Right ventricle myocardium inferior (tissue), 1 donor: ENCODE data around the gene SLAMF6. TPM values are rescaled to one million over a fixed set of nuclear protein-coding genes. Genes with fewer than 3 reads are reported as not detected.
"Not testable (repeated sequence)": the region's sequence is repeated elsewhere in the genome, so short reads cannot be mapped to it uniquely, and the experiment has no call there.

Source experiments
- ATAC-seq: fragments of 200-7000 bp; cut with Tn5 transposase; one replicate; pipeline ENCODE4 v1.9.1; 2020; ENCODE audit warnings: mild to moderate bottlenecking, moderate library complexity
- DNase-seq: peaks from one replicate; pipeline ENCODE4 v3.0.0; 2021; ENCODE audit errors: missing footprints
- intact Hi-C: fragments of 100-400 bp; cut with DNase I; formaldehyde crosslinking; loops from one replicate; pipeline ENCODE4 v1.11.0; 2022
- total RNA-seq: library from RNA; stranded (reverse); fragmentation: NEBNext Ultra II Directional; extraction: Animal tissue kit (Norgen Biotek cat#: 25700); gene quantifications from one replicate; pipeline ENCODE4 v1.2.1, GENCODE V29; 2021
- donor health status: DM: no; HTN: yes; CAD: no; lungs with severe emphysema.

SLAMF6 gene
- total RNA-seq, 1 donor from 2014 or later: 0.46 TPM

- intact Hi-C loops: no loop called here
- DNase-seq (no peak), ATAC-seq (no peak)
These were observed 39.4 kb downstream of the SLAMF6 start for GRCh38 chr1:160483505-160484185.

GRCh38 chr1:160481979-160482596, 41.0 kb downstream of the SLAMF6 start:
- DNase-seq (no peak), ATAC-seq (no peak)
- intact Hi-C loops: no loop called here

DNA sequence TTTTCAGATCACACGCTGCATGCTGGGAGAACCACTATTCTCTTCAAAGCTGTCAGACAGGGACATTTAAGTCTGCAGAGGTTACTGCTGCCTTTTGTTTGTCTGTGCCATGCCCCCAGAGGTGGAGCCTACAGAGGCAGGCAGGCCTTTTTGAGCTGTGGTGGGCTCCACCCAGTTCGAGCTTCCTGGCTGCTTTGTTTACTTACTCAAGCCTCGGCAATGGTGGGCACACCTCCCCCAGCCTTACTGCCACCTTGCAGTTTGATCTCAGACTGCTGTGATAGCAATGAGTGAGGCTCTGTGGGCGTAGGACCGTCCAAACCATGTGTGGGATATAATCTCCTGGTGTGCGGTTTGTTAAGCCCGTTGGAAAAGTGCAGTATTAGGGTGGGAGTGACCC, 42.3 kb downstream of the SLAMF6 start:
- intact Hi-C loops, ATAC-seq, DNase-seq: not testable (repeated sequence)

DNA sequence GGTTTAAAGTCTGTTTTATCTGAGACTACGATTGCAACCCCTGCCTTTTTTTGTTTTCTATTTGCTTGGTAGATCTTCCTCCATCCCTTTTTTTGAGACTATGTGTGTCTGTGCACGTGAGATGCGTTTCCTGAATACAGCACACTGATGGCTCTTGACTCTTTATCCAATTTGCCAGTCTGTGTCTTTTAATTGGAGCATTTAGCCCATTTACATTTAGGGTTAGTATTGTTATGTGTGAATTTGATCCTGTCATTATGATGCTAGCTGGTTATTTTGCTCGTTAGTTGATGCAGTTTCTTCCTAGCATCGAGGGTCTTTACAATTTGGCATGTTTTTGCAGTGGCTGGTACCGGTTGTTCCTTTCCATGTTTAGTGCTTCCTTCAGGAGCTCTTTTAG, 44.0 kb downstream of the SLAMF6 start:
- DNase-seq, ATAC-seq, intact Hi-C loops: not testable (repeated sequence)

DNA sequence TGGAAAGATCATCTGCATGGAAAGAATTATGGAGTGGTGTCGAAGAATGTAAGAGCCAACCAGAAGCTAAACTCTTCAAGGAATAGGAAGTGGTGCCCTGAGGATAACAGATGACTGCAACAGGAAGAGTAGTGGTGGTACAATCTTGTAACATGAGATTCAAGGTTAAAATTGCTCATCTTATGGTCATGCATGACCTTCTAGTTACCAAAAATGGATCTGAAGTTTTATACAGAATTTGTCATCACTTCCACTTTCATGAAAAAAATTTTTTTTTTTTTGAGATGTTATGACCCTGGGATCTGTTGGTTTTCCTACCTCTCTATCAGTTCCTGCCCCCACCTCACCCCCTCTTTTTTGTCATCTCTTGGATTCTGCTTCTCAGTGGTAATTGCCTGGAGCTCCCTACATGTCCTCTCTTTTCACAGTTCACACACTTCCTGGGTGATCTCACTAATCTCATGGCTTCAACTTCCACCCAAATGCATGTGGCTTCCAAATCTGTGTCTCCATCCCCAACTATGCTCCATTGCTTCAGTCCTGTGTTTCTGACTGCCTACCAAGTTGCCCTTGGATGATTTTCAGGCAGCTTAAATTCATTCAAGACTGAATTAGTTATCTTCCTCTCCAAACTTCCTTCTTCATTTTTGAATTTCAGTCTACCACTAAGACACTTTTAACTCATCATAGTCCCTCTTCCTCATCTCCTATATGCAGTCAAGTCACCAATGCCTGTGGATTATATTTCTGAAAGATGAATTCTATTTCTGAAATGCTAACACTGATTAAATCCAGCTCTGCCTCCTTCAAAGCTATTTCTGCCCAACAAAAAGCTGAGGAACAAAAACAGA, 48.4 kb downstream of the SLAMF6 start:
- no peak for DNase-seq
- intact Hi-C loops: no loop called here
- no peak for ATAC-seq

GRCh38 chr1:160472112-160472511, 50.9 kb downstream of the SLAMF6 start:
- ATAC-seq: no peak
- intact Hi-C loops: no loop called here
- no peak for DNase-seq

- intact Hi-C loops: no loop called here
- ATAC-seq (no peak), DNase-seq (no peak)
These were observed 51.8 kb downstream of the SLAMF6 start for GRCh38 chr1:160471253-160471652.

GRCh38 chr1:160467576-160467975, 55.5 kb downstream of the SLAMF6 start:
- intact Hi-C loops: no loop called here
- ATAC-seq (no peak), DNase-seq (no peak)

DNA sequence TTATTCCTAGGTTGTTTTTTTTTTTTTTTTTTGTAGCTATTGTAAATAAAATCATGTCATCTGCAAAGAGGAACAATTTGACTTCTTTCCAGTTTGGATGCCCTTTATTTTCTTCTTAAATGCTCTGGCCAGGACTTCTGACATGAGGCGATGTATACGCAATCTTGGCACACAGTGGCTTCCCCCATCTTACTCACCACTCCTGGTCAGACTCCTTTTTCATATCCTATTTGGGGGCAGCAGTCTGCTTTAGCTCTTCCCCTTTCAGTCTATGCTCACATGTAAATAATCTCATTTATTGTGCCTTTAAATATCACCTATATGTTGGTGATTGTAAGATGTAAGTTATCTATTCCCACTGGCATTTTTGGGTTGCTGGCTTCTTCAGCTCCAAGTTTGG, 56.1 kb downstream of the SLAMF6 start:
- DNase-seq (no peak), ATAC-seq (no peak)
- intact Hi-C loops: no loop called here

GRCh38 chr1:160465123-160465522, 57.9 kb downstream of the SLAMF6 start:
- ATAC-seq: no peak
- intact Hi-C loops: no loop called here
- DNase-seq: no peak

DNA sequence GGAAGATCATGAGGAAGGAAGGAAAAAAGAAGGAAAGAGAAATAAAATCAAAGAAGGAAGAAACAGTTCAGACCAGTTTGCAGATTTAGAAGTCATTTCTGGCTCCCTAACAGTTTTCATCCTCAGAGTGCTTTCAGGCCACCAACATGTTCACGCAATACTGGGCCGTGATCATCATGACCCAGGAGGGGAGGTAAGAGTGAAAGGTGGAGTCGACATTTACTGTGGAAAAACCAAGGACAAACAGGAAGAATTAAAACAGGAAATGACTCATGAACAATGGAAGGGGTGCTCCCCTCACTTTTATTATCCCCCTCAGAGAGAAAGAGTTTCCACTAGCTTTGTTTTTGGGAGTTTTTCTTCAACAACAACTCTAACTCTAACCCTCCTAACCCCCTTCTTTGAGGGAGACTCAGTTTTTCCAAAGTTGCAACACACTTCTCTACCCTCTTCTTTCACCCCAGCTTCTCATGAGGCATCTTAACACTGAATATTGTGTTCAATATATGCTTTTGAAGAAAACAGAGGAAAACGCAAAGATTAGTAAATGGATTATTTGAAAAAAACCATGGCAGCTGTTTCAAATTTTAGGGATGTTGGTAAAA, 62.3 kb downstream of the SLAMF6 start:
- DNase-seq: no peak
- no peak for ATAC-seq
- intact Hi-C loops: no loop called here

DNA sequence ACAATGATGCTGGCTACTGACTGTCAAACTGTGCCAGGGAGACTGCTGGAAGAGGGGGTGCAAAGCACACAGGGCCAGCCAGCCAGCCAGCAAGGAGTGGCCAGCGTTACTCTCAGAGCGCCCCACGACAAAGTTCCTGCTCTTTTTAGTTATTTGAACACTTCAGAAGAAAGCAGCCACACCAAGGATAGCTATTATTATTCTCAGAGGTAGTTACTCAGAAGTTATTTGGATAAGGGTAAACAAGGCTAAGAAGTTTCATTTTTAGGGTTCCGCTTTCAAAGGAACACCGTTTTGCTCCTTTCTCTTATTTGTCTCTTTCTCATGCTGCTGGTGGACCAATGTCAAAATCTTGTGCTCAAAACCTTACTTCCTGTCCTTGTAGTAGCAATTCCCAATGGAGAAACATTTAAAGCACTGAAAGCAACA, 62.8 kb downstream of the SLAMF6 start:
- intact Hi-C loops: no loop called here
- ATAC-seq (no peak), DNase-seq (no peak)

- ATAC-seq: no peak
- DNase-seq: no peak
- intact Hi-C loops: no loop called here
These were observed 63.4 kb downstream of the SLAMF6 start for GRCh38 chr1:160459687-160460086.

GRCh38 chr1:160459056-160459455, 64.0 kb downstream of the SLAMF6 start:
- DNase-seq: no peak
- no peak for ATAC-seq
- intact Hi-C loops: no loop called here

GRCh38 chr1:160455153-160455517, 67.9 kb downstream of the SLAMF6 start:
- DNase-seq (no peak), ATAC-seq (no peak)
- intact Hi-C loops: no loop called here

DNA sequence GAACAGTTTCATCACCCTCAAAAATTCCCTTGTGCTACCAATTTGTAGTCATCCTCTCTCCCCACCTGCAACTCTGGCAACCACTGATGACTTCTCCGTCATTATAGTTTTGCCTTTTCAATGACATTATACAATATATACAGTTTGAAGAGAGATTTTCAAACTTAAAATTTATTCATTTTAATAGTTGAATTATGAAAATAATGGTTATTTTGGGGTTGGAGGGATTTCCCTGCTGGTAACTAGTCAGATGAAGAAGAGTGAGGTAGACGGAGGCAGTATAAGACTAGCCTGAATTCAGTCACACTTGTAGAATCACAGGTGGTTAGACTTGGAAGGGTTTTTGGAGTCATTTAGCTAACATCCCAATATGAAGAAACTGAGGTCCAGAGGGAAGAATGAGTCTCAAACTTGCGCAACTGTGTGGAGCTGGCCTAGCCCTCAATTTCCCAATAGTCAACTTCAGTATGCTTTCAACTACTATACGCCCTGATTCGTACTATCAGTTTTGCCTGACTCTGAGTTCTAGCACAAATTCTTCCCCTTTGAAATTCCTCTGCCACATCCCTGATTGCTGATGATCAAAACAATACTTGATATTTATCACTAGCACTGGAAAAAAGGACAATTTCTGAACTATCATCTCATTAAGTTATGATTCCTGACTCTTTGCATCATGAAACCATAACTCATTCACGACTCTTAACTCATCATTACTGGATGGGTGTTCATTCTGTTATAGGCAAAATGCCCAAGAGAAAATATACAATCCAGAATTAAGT, 68.5 kb downstream of the SLAMF6 start:
- intact Hi-C loops: no loop called here
- ATAC-seq (no peak), DNase-seq (no peak)

GRCh38 chr1:160453443-160453842, 69.6 kb downstream of the SLAMF6 start:
- ATAC-seq (no peak), DNase-seq (no peak)
- intact Hi-C loops: no loop called here

DNA sequence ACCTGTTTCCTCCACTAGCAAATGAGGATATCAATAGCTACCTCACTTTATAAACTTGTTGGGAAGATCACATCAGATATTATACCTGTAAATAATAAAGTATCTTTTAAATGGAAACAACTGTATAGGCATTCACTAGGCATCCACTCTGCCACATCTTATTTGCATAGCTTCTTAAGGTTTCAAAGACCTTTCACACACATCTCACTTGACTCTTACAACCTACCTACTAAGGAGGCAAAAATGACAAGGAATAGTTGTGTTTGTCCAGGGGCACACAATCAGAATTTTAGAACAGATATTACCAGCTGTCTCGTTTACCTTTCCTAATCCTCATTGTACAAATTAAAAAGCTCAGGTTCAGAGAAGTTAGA, 71.2 kb downstream of the SLAMF6 start:
- intact Hi-C loops: no loop called here
- no peak for DNase-seq
- ATAC-seq: no peak
